Umbilical cord (tissue), 2 donors: ENCODE data around the gene KIRREL3. TPM values are rescaled to one million over a fixed set of nuclear protein-coding genes. Genes with fewer than 3 reads are reported as not detected.

Experiments
- DNase-seq: peaks from one replicate; pipeline ENCODE4 v3.0.0-alpha.2; 2015; ENCODE audit warnings: low spot score
- total RNA-seq: library from RNA; depleted of rRNA; stranded (reverse); fragments of >200 nt; gene quantifications from one replicate; pipeline ENCODE4 v1.2.3, GENCODE V29; 2014; ENCODE audit warnings: low replicate concordance; ENCODE audit not compliant: insufficient read depth

Gene KIRREL3
- total RNA-seq, 1 donor from 2014 or later = 0.72 TPM

GRCh38 chr11:126512741-126513715, 487.5 kb downstream of the KIRREL3 start:
- no peak for DNase-seq

- no peak for DNase-seq
These were observed 488.3 kb downstream of the KIRREL3 start for GRCh38 chr11:126512251-126512650.

DNA sequence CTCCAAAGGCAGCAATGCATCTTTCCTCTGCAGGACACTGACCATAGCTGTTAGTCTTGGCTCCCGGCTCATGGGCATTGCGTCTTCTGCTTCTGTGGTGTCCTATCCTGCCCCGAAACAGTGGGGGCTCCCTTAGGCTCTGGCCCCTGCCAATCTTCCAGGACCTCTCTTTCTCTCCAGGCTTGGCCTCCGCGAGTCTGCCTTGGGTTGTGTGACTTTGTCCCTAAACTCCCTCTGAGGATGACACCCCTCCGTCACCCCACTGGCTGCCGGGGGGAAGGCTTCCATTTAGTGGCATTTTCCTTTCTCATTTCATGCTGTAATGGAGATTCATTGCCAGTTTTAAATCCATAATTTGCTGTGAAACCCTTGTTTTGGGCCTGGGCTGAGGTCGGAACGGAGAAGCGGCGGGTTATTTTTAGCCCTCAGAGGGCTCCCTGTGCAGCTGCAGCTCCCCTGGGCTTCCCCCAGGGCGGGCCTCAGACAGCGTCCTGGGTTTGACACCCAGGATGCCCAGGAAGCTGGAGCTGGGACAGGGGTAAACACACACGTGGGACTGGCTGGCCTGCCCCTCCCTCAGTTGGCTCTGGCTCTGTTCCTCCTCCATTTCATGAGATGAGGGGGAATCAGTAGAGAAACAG, 489.0 kb downstream of the KIRREL3 start:
- no peak for DNase-seq

GRCh38 chr11:126510621-126511370, 489.8 kb downstream of the KIRREL3 start:
- no peak for DNase-seq

DNA sequence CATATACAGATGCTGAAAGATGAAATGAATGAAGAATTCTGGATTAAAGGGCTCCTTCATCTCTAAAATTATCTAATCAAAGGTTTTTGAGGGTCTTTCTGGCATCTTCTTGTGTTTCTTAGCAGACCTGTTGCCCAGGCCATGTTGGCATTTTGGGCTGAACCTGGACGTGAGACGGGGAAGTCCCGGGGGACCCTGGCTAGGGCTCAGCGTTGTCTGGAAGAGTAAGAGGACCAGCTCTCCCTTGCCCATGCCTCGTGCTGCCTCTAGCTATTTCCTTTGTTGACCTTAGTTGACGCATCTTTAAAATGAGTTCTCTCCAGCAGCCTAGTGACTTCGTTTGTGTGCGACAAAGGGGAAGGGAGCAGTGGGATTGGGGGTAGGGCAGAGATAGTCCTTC, 492.9 kb downstream of the KIRREL3 start:
- DNase-seq = no peak

GRCh38 chr11:126506789-126507188, 493.8 kb downstream of the KIRREL3 start:
- DNase-seq = no peak

GRCh38 chr11:126502982-126503381, 497.6 kb downstream of the KIRREL3 start:
- DNase-seq = no peak

DNA sequence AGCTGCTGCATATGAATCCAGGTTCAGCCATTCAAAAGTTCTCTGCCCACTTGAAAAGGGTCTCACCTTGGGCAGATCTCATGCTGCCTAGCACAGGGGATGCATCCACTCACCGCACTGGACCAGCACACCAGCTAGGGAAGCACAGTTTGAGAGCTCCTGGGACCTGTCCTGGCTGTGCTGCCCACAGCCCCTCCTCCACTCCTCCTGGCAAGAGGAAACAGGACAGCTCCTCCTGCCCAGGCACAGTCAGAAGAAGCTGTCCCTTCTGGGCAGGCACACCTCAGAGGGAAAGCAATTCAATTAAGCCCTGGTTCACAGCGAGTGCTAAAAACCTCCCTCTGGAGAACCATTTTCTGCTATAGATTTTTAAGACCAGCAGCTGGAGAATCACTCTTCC, 498.4 kb downstream of the KIRREL3 start:
- DNase-seq = no peak

DNA sequence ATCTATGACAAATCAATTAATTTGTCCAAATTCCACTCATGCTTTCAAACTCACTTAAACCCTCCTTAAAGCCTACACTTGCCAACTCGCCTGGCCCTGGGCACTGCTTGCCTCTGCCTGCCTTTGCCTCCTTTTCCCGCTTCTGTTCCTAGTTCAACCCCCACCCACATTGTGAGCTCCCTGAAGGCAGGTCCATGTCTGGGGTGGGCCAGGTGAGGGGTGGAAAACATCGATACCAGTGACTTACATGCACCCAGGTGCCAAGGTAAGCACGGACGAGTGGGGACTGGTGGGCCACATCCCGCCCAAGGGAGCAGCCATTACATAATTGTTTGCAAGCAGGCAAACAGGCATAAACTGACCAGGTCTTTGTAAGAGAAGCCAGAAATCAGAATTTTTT, 498.9 kb downstream of the KIRREL3 start:
- DNase-seq = no peak

GRCh38 chr11:126500981-126501380, 499.6 kb downstream of the KIRREL3 start:
- DNase-seq = no peak

GRCh38 chr11:126499131-126499752, 501.3 kb downstream of the KIRREL3 start:
- DNase-seq = no peak

- no peak for DNase-seq
These were observed 502.3 kb downstream of the KIRREL3 start for GRCh38 chr11:126498281-126498680.

DNA sequence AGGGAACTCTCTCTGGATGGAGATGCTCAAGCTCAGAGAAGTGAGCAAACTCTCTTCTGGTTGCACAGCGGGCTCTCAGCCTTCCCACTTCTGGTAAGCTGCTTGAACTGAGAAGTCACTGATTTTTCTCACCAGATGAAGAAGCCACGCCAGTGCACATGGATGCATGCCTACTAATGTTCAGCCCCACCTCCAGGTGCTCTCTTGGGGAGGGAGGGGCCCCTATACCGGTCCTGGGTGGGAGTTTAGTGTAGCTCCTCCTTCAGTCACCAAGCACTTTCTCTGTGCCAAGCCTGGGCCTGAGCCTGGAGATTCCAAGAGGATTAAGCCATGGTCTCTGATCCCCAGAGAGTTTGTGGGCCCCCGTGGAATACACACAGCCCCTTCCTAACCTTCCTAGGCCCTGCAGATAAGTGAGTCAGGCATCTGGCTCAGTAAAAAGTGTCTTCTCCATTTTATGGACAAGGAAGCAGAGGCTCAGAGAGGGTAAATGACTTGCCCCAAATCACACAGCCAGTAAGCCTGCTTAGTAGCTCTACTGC, 502.9 kb downstream of the KIRREL3 start:
- DNase-seq = peak; percentile 68

DNA sequence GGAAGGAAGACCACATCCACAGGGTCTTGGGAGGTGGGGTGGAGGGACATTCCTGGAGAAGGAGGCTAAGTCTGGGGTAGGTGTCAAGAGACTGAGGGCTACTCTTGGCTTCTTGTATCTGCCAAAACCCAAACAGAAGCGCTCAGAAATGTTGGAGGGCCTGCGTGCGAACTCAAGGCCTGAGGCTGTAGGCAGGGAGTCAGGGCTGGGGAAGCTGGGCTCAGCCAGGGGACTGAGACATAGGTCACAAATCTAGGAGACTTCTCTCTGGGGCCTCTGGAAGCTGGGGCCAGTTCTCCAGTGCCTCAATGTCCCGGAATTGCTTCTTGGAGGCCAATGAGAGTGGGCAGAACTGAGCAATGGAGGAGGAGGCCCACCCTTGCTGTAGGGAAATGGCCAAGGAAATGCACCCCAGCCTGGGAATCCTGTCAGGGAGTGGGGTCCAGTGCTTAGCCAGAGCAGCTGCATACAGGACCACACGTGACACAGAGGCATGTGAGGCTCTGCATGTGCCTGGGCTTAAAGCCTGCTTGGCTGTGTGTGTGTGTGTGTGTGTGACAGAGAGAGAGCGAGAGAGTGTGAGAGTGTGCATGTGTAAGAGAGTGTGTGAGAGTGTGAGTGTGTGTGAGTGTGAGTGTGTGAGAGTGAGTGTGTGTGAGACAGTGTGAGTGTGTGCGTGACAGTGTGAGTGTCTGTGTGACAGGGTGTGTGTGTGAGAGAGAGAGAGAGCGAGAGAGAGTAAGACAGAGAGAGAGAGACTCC, 503.8 kb downstream of the KIRREL3 start:
- DNase-seq = peak; percentile 38

GRCh38 chr11:126495281-126496220, 505.0 kb downstream of the KIRREL3 start:
- peak; percentile 75 for DNase-seq

- DNase-seq = no peak
These were observed 505.7 kb downstream of the KIRREL3 start for GRCh38 chr11:126494831-126495230.

- DNase-seq = no peak
These were observed 508.1 kb downstream of the KIRREL3 start for GRCh38 chr11:126492331-126493082.

DNA sequence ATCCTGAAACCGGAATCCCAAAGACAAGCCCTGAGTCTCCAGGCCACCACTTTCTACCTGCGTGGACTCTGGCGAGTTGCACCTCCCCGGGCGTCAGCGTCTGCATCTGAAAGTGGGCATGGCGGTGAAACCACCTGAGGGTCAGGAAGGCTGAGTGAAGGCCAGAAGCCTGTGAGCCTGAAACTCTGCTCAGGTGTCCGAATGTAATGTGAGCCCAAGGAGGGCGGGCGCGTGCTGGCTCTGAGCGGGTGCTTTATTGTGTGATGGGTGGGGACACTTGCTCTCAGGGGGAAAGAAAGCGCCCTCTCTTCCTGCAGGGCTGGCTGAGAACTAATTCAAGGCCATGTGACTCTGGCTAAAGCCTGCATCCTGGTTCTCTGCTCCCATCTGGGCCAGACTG, 509.5 kb downstream of the KIRREL3 start:
- no peak for DNase-seq
